ENCODE measurements around the gene NFU1.
A peak's percentile ranks its signal among the peaks of the same experiment; 100 is the strongest.
"Not testable (repeated sequence)": the region's sequence is repeated elsewhere in the genome, so short reads cannot be mapped to it uniquely, and the experiment has no call there.

NFU1 gene

GRCh38 chr2:69387770-69388481 lies 49.3 kb downstream of the NFU1 start:
- no peak for DNase-seq (ENCODE audit: low spot score)

DNA sequence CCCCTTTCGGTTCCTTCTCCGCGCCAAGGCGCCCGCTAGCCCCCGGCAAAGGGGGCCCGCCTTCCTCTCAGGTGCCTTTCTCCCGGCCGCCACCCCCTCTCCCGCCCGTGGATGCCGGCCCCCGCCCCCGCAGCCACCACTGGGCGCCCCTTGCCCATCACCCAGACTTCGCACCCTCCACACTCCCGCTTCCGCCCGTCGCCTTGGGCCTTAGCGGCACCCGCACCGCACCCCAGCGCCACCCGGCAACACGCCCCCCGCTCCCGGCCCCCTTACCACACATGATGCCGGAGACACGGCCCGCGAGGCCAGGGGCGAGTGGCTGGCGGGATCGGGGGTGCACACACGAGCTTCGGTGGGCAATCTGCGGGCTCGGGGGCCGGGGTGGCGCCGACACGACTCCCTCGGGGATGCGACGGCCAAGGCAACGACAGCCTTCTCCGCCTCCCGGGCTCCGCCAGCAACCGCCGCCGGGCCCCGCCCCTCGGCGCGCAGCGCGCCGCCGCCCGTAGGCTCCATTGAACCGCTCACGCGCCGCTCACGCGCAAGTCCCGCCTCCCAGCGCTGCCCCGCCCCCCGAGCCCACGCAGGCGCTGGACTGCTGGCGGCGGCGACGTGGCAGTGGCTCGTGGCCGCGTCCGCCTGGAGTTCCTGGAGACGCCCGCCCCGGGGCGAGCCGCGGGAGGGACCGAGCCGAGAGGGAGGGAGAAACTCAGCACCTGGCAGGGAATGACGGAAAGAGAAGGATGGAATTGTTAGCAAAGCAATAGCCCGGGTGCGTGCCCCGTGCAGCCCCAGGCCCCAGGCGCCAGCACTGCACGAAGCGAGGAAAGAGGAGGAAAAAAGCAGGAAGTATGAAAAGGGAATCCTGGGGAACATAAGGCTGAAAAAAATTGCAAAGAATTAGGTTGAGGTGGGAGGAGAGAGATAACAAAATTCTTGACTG lies 50.2 kb downstream of the NFU1 start, which contains the start of gene GFPT1:
Gene GFPT1, minus strand, starts transcription at position 439 of the 946 bp plus-strand sequence. Its CDS starts 156 bp downstream, at position 283.
- peak; percentile 90 for DNase-seq (ENCODE audit: low spot score)

GRCh38 chr2:69386360-69386759 lies 50.9 kb downstream of the NFU1 start:
- no peak for DNase-seq (ENCODE audit: low spot score)

- no peak for DNase-seq (ENCODE audit: low spot score)
These were observed 51.6 kb downstream of the NFU1 start for GRCh38 chr2:69385443-69386151.

GRCh38 chr2:69384618-69385081 lies 52.6 kb downstream of the NFU1 start:
- DNase-seq (ENCODE audit: low spot score): no peak

DNA sequence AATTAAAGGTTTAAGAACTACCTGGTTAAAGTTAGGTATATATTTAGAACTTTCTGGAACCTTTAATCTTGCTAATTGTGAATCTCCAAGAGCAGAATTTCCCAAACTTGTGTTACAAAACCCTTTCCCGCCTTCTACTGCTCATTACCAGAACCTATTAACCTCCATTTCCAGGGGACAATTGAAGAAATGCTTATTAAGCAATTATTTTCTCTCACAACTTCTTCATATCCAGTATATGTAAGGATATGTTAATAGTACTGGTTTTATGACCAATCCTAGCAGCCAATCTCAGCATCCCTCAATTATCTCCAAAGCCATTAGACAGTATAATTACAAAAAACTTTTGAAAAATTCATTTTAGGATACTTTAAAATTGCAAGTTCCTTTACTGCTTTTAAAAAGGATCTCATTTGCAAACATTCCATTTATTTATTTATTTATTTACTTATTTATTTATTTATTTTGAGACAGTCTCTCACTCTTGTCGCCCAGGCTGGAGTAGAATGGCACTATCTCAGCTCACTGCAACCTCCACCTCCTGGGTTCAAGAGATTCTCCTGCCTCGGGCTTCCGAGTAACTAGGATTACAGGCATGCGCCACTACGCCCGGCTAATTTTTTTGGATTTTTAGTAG lies 53.9 kb downstream of the NFU1 start:
- no peak for DNase-seq (ENCODE audit: low spot score)

- DNase-seq (ENCODE audit: low spot score): no peak
These were observed 54.7 kb downstream of the NFU1 start for GRCh38 chr2:69382547-69382946.

- no peak for DNase-seq (ENCODE audit: low spot score)
These were observed 55.9 kb downstream of the NFU1 start for GRCh38 chr2:69381337-69381737.

DNA sequence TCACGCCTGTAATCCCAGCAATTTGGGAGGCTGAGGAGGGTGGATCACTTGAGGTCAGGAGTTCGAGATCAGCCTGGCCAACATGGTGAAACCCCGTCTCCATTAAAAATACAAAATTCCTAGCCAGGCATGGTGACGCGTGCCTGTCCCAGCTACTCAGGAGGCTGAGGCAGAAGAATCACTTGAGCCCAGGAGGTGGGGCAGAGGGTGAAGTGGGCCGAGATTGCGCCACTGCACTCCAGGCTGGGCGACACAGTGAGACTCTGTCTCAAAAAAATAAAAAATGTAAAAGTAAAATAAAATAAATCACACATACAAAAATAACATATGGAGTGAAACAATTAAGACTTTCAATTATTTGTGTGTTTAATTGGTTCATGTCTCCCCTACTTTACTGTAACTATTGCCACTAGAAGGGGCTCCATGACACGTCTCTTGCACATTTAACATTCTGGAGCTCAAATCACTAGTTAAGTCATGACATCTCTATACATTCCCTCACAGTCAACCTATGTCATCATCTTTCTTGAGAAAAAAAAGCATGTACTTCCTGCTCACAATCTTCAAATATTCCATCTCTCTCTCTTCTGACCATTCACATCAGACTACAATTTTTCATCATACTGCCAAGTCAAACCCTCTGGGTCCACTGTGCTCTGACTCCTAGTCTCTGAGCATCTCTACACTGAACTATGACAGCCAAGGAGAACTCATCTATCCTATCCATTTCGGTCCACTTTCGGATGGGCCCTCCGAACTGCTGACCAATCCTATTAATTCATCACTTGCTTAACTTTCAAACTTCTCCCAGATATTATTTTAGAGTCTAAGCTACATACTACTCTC lies 56.9 kb downstream of the NFU1 start:
- no peak for DNase-seq (ENCODE audit: low spot score)

DNA sequence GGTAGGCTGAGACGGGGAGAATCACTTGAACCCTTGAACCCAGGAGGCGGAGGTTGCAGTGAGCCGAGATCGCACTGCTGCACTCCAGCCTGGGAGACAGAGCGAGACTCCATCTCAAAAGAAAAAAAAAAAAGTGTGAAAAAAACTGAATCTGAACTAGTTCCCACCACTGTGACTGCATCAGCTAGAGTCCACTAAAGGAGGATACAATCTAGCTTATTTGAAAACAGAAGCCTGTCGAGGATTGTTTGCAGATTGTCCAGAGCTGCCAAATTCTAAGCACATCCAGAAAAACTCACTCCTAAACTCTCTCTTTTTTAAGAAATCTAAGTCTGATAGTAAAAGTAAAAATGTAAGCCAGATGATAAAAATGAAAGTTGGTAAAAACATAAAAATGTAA lies 60.8 kb downstream of the NFU1 start:
- DNase-seq (ENCODE audit: low spot score): no peak

DNA sequence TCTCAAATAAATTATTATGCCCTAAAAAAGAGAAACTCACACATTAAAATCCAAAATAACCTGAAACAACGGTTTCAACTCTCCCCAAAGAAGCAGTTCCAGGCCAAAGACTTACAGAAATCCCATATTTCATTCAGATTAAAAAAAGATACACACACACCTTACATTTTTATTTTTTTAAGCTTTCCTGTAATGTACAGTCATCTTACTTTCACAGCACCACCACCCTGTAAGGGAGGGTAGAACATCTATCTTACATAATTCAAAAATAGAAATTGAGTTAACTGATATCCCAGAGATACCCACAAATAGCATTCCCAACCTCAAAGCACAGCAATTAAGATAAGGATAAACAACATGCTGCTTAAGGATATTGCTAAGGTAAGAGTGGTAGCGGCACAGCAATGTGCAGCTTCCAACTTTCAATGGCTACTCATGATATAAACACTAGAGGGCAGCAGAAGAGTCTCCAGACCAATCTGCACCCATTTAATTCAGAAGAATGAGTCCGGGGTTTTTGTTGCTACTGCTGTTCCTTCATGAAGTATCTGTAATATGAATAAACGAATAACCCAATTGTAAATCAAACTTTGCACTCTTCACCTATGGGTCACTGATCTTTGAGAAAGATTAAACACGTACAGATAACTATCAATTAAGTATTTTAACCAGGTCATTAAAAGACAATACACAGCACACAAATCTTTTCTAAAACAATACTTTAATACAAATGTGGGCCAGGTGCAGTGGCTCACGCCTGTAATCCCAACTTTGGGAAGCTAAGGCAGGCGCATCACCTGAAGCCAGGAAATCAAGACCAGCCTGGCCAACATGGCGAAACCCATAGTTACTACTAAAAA lies 61.5 kb downstream of the NFU1 start:
- no peak for DNase-seq (ENCODE audit: low spot score)

GRCh38 chr2:69372767-69373166 lies 64.5 kb downstream of the NFU1 start:
- DNase-seq (ENCODE audit: low spot score): no peak

GRCh38 chr2:69369802-69370201 lies 67.4 kb downstream of the NFU1 start:
- DNase-seq (ENCODE audit: low spot score): no peak

DNA sequence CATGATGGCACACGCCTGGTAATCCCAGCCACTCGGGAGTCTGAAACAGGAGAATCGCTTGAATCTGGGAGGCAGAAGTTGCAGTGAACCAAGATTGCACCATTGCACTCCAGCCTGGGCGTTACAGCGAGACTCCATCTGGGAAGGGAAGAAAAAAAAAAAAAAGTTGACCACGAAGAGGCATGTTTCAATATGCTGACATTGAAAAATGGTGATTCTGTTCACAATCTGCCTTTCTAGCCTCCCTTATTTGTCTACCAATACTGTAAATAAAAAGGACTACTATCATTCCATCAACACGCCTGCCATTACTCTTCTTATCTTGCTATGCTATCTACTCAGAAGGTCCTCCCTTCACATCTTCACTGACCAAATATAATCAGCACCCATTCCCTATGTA lies 68.6 kb downstream of the NFU1 start:
- DNase-seq (ENCODE audit: low spot score): no peak

DNA sequence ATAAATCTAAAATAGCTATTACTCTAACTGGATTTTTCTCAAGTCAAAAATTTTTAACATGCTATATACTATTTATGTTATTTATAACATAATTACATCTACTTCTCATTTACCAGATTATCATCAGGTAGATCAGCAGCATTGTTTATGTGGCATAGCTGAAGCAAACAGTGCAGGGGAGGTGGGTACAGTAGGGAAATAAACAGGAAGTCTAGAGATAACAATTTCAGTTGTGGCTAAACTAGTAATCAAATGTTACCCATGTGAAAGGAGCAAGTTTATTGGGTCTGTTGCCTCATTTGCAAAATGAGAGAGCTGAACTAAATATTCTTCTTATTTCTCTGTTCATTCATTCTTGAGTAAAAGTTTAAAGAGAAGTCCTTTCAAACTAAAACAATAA lies 77.9 kb downstream of the NFU1 start:
- DNase-seq (ENCODE audit: low spot score): no peak

- DNase-seq (ENCODE audit: low spot score): no peak
These were observed 78.3 kb downstream of the NFU1 start for GRCh38 chr2:69358914-69359313.

DNA sequence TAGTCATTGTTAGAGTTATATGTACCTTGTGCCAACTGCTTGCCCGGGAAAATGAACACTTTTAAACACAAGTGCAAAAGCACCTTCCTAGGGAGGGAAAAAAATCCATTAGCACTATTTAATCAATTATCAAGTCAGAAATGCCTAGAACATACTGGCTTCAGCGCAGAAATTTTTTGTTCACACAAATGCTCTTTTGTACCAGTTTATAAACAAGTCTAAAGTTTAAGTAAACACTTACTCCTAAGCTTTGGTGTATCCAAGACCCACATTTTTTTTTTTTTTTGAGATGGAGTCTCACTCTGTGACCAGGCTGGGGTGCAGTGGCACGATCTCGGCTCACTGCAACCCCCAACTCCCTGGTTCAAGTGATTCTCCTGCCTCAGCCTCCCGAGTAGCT lies 80.8 kb downstream of the NFU1 start:
- no peak for DNase-seq (ENCODE audit: low spot score)

GRCh38 chr2:69354976-69355375 lies 82.3 kb downstream of the NFU1 start:
- not testable (repeated sequence) for DNase-seq (ENCODE audit: low spot score)

GRCh38 chr2:69353360-69353759 lies 83.9 kb downstream of the NFU1 start:
- DNase-seq (ENCODE audit: low spot score): no peak

- DNase-seq (ENCODE audit: low spot score): no peak
These were observed 88.5 kb downstream of the NFU1 start for GRCh38 chr2:69348781-69349180.
